SU-DHL-6 (cell line): ENCODE data around the gene SLC5A6.

Experiments
- CTCF ChIP-seq: fragments of 200-600 bp; sonication (generic); IDR thresholded peaks from one replicate; pipeline ENCODE4 v1.5.1; 2017; ENCODE audit warnings: antibody characterized with exemption, mild to moderate bottlenecking, low read length, moderate library complexity; ENCODE audit not compliant: insufficient read depth, poor library complexity, severe bottlenecking
- EZH2phosphoT487 ChIP-seq: fragments of 200-600 bp; sonication (generic), shearing (Covaris generic); conservative IDR thresholded peaks from 2 replicates; pipeline ENCODE4 v1.6.1; 2018; ENCODE audit warnings: mild to moderate bottlenecking, antibody characterized with exemption, low read length, moderate library complexity, mixed read lengths

GRCh38 chr2:27162151-27163121 lies 49.6 kb downstream of the SLC5A6 start:
- TF ChIP-seq CTCF (no peak), EZH2phosphoT487 (no peak)
